Stimulated activated CD4-positive, alpha-beta T cell treated with anti-CD3 and anti-CD28 coated beads, TNF-alpha, amount 100 ng/mL, for 48 hours (primary cell): ENCODE results near the gene UGCG.
"Not testable (repeated sequence)": the region's sequence is repeated elsewhere in the genome, so short reads cannot be mapped to it uniquely, and the experiment has no call there.

Source experiments
- DNase-seq, 3 donors: peaks; one replicate each; pipeline ENCODE4 v3.0.0-alpha.2; 2020; ENCODE audit warnings: low read depth in 3 of 3

The UGCG gene

DNA sequence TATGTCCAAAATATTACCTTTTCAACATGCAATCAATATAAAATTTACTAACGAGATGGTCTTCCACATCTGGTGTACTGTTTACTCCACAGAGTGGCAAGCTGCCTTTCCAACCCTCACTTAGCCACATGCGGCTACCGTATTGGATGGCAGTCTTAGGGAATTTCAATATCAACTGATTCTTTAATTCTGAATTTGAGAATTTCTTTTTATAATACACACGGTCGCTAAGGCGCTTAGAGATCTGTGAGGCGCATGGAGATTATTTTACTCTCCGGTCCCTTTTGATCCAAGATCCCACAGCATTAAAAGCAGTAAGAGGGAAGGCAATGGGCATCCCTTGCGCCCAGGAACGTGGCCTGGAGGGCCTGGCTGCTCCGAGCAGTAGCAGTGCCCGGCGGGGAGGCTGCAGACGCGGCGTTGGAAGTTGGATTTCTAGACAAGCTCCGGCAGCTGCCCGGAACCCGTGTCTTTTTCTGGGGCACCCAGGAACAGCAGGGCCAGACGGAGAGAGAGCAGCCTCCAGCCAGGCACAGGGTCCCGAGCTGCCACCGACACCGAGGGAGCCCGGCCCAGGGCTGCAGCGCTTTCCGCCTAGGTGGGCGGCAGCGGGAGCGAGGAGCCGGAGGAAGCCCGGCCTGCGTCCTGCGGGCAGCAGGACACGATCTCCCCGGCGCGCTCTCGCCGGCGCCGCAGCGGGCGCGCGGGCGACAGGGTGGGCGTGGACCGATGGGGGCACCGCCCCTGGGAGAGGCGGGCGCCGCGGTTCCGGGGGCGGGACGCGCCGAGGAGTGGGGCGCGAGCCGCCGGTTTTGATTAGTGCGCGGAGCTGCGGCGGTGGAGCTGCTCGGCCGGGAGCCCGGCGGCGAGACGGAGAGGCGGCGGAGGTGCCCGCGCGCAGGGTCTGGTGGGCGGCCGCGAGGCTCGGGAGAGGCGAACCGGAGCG is at the start of gene UGCG:
UGCG (plus strand) TSS at position 819 of the 946 bp plus-strand sequence. CDS start 402 bp downstream, outside the sequence.
- DNase-seq, result peak; percentile 71 to 87 (median 75)

DNA sequence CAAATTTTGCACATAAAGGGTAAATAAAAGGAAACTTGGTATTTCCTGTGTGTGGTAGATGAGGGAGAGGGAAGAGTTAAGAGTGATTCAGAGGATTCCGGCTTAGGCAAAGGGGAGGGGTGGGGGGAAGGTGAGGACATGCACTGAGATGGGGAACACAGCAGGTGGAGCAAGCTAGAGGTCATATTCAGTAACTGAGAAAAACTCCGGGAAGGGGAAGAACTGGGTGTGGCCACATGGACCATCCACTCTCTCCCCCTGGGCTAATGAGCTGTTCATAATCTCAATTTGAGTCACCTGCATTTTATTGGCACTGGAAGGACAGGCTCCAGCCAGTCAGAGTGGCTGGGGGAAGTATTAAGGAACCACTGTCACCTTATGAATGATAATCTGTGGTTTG is 45.1 kb upstream of the UGCG start:
- no peak for DNase-seq

DNA sequence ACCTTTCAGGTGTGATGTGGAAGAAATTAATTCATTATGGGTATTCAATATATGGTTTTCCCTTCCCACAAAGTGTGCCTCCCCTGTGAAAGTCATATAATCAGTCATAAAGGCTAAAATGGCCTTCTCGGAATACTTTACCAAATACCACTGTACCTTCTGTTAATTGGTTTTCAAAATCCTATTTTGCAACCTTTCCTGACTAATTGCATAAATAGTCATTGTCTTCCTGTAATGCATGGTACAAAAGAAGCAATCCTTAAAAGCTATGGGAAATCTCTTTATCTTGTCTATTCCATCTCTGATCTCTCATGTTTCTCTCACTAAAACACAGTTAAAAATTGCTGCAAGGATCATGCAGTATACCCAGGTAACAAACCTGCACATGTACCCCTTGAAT is 44.3 kb upstream of the UGCG start:
- DNase-seq, result no peak

DNA sequence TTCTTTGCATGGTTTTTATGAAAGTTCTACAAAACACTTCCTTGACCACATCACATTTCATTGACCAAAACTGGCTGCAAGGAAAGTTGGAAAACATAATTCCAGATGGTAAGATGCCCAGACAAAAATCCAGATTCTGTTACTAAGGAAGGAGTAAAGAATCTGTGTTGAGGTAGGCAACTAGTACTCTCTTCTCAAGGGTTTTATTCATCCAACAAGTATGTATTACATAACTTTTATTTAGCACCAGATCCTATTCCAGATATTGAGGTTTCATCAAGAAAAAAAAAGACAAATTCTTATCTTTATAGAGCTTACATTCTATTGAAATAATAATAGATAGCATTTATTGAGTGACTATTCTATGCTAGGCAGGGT is 43.2 kb upstream of the UGCG start:
- DNase-seq, result no peak

DNA sequence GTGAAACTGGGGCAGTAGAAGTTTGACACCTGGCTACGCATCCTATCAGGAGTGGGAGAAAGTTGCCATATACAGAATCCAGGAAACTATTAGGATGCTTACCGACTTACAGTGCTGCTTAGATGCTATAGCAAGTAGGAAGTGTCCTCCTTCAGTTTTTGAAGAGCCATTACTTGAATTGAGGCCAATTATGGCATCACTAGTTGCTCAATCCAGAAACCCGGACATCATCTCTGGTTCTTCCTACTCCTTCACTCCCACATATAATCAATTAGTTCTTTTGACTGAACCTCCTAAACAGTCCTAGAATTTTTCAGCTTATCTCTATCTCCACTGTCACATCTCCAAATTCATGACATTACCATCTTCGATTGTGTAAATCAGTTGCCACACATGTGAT is 41.8 kb upstream of the UGCG start:
- DNase-seq, result no peak

DNA sequence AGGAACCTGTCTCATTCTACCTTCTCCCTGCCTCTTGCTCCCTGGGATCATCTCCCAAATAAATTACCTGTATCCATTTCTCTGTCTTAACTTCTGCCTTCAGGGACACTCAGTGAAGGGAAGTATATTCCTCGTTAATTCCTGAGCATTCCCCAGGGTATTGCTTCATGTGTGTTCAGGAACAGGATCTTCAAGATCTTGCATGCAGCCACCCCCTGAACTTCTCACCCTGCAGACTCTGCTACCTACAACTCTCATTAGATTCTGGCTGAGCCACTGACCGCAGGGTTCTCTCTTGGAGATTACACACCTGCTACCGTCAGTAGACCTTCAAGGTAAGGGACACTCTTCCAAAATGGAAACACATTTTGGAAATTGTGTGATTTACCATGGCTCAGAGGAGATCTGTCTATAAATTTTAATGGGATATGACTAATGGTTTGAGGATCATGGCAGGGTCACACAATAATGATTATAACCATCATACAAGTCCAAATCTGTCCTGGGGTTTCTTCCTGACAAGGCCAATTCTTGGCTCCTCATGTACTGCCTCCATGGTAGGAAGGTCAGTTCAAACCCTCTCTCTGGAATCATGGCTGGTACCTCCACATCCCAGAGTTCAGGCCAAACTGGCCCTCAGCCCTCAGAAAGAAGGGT is 38.9 kb upstream of the UGCG start:
- no peak for DNase-seq

DNA sequence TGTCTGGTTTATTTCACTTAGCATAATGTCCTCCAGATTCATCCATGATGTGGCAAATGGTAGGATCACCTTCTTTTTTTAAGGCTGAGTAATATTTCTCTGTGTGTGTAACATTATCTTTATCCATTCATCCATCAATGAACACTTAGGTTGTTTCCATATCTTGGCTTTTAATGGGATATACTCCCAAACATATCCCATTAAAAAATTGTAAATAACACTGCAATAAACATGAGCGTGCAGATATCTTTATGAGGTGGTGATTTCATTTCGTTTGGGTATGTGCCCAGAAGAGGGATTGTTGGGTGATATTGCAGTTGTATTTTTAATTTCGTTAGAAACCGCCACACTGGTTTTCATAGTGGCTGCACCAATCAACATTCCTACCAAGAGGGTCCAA is 36.2 kb upstream of the UGCG start:
- DNase-seq, result no peak

DNA sequence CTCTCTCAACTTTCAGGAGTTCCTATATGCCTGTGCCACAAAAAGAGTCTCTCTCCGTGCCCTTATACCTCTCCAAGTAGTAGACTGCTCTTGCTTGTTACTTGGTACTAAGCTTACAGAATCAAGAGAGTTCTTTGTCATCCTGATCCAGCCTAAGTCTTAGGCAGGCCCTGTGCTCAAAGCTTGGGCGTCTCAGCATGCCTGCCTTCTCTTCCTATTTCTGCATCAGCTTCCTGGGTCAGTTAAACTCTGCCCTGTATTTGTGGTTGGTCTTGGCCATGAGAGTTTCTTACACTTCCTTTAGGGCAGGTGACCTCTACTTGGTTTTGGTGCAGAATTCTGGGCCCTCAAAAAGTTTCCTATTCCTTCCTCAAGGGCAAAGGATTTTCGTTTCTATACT is 33.0 kb upstream of the UGCG start:
- DNase-seq, result no peak

DNA sequence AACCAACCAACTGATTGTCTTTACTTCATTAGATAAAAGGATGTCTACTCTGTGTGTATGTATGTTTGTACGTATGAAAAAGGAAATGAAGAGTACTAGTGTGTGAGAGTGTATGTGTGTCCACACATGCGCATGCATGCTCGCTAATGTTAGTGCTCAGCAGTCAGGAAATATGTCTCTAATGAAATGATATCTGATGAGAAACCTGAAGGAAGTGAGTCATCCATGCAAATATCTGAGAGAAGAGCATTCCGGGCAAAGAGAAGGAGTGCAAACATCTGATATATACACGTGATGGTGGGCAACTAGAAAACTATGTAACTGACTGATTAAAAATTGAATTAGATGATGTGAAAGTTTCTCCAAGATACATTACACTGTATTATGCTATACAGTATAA is 29.6 kb upstream of the UGCG start:
- DNase-seq, result no peak

DNA sequence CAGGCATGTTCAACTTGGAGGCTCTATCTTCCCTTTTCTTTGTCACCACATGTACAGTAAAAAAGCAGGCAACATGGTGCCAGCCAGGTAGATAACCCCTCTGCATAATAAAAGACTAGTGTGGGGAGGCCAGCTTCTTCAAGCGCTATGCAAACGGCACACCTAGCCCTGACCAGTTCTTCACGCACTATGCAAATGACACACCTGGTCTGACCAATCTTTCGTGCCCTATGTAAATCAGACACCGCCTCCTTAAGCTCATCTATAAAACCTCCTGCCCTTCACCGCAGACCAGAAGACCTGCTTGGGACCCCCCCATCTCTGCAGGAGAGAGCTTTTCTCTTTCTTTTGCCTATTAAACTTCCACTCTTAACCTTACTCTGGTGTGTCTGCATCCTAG is 28.1 kb upstream of the UGCG start:
- DNase-seq, result no peak

DNA sequence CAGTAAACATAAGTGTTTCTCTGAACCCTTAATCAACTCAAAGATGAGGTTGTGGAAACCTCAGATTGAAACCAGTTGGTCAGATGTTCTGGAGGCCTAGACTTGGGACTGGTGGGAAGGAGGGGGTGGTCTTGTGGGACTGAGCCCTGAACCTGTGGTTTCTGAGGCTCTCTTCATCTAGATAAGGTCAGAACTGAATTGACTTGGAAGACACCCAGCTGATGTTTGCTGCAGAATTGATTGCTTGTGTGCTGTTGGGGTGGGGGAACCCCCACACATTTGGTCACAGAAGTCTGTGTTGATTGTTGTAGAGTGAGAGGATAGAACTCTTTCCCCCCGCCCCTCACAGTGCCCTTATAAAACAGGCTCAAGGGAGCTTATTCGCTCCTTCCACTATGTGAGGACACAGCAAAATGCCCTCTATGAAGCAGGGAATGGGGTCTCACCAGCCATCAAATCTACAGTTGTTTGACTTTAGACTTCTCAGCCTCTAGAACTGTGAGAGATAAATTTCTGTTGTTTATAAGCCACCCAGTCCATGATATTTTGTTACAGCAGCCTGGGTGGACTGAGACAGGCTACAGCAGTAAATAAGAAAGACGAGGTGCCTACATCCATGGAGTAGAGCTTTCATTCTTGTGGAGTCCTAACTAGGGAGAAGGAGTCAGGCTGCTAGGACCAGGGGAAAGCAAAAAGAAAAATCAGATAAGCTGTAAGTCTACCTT is 25.7 kb upstream of the UGCG start:
- peak in 2 of 3 donors; percentile 8 to 21 for DNase-seq

DNA sequence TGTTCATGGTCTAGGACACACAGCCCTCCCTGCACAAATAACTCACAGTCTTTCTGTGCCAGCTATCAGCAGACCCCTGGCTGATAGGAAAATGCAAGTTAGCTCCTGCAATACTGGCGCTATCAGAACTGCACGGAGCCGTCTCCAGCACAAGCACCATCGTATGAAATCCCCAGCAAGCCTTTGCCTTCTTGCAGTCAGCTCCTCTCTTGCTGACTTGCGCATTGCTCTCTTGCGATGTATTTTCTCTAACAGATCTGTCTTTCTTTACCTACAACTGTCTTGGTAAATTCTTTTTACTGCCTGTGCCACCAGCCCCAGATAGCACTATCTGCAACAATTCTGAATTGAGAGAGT is 25.1 kb upstream of the UGCG start:
- DNase-seq, result no peak

DNA sequence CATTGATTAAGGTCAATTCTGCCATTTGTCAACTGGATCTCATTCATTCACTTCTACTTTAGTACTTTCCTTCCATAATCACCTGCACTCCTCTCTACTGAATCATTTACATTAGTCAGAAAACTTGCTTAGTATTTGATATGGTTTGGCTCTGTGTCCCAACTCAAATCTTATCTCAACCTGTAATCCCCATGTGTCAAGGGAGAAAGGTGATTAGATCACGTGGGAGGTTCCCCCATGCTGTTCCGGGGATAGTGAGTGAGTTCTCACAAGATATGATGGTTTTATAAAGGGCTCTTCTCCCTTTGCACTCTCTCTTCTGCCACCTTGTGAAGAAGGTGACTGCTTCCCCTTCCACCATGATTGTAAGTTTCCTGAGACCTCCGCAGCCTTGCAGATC is 23.7 kb upstream of the UGCG start:
- no peak for DNase-seq

DNA sequence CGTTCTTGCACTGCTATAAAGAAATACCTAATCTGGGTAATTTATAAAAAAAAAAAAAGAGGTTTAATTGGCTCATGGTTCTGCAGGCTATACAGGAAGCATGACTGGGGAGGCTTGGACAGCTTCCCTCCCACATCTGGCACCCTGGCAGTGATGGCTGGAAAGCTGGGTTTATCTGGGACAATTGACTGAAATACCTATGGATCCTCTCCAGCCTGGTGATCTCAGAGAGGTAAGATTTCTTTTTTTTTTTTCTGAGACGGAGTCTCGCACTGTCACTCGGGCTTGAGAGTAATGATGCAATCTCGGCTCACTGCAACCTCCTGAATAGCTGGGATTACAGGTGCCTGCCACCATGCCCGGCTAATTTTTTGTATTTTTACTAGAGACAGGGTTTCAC is 22.7 kb upstream of the UGCG start:
- DNase-seq, result no peak

DNA sequence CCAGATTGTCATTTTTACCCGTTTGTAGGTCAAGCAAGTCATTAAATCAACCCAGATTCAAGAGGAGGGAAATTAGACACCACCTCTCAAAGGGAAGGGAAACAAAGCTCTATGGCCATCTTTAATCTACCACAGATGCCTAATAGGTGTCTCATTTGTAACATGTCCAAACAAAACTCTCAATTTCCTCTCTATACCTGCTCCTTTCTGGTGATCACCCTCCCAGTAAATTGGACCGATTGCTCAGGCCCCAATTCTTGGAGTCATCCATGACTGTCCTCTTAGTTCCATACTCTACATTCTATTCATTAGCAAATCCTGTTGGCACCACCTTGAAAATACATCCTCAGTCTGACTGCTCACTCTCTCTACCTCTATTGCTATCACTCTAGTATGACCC is 22.1 kb upstream of the UGCG start:
- DNase-seq, result no peak

DNA sequence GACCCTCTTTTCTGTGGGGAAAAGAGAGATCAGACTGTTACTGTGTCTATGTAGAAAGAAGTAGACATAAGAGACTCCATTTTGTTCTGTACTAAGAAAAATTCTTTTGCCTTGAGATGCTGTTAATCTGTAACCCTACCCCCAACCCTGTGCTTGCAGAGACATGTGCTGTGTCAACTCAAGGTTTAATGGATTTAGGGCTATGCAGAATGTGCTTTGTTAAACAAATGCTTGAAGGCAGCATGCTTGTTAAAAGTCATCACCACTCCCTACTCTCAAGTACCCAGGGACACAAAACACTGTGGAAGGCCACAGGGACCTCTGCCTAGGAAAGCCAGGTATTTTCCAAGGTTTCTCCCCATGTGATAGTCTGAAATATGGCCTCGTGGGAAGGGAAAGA is 21.3 kb upstream of the UGCG start:
- not testable (repeated sequence) for DNase-seq

DNA sequence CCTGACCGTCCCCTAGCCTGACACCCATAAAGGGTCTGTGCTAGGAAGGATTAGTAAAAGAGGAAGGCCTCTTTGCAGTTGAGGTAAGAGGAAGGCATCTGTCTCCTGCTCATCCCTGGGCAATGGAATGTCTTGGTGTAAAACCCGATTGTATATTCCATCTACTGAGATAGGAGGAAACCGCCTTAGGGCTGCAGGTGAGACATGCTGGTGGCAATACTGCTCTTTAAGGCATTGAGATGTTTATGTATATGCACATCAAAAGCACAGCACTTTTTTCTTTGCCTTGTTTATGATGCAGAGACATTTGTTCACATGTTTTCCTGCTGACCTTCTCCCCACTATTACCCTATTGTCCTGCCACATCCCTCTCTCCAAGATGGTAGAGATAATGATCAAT is 20.9 kb upstream of the UGCG start:
- not testable (repeated sequence) for DNase-seq

DNA sequence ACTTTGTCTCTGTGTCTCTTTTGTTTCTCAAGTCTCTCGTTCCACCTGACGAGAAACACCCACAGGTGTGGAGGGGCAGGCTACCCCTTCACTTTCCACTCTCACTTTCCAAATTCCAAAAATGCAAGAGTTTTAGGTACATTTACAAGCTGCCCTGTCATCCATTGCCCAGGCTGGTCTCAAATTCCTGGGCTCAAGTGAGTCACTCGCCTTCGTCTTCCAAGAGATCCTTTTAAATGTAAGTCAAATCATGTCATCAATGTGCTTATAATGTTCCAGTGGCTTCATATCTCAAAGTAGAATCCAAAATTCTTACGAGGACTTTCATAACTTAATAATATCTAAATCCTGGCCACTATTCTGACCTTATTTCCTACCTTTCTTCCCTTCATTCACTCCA is 20.4 kb upstream of the UGCG start:
- DNase-seq, result no peak

DNA sequence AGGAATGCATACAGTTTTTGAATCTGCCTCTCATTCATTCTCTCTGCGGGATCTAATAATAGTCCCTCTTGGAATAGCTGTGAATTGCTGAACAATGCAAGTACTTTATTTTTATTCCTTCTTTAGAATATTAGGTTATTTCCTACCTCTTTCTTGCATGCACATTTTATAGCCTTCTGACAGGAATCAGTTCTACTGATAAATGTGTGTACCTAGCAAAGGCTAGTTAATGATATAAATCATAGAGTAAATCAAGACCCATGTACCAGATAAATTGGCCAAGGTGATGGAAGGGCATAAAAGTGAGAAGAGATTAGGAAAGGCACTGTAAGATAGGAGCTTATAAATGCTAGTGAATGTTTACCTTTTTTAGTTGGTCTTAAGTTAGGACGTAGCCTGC is 19.2 kb upstream of the UGCG start:
- DNase-seq, result no peak

DNA sequence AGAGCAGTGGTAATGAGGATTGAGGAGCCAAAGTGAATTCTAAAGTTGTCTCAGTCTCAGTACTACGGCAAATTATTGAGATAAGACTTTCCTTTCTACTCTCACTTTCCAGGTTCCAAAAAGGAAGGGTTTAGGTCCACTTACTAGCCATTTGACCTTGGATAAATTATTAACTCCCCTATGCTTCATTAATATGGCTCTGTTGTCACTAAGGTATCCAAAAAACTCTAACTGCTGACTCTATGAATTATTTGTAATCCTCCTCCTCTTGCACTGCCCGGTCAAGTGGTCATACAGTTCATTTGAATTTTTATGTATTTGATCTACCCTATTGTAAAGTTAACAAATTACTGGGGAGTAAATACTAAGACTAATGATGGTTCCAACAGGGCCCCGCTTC is 17.7 kb upstream of the UGCG start:
- no peak for DNase-seq

DNA sequence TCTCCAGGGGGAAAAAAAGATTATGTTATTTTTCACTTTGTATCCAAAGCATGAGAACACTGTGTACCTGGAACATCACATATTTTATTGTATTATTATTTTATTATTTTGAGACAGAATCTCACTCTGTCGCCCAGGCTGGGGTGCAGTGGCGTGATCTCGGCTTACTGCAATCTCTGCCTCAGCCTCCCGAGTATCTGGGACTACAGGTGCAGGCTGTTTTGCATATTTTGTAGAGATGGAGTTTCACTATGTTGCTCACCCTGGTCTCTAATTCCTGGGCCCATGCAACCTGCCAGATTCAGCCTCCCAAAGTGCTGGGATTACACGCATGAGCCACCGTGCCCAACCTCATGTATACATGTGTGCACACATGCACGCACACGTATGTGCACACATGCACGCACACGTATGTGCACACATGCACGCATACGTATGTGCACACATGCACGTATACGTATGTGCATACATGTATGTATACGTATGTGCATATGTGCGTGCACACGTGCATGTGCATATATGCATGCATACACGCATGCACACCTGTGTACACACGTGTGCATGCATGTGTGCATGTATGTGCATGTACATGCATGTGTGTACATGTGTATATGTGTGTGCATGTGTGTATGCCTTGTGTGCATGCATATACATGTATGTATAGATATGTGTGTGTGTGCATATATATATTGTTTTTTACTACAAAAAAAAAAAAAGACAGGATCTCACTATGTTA is 9.5 kb upstream of the UGCG start:
- DNase-seq, result no peak

DNA sequence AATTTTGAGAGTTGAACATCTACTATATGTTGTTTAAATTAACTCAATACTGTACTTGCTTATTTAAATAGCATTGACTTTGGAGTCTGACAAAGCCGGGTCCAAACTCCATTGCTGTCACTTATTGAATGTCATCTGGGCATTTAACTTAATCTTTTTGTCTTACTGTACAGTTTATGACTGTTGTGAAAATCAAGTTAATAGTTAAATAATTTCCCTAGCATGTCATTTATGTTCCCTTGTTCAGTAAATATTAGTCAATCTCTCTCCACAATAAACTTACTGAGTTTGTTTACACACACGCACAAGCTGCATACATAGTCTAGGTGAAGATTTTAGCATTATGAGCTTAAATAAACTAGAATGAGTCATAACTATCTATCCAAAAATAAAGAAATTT is 6.3 kb upstream of the UGCG start:
- DNase-seq, result no peak
